Measurements from ENCODE around the gene ASB1. TPM values are rescaled to one million over a fixed set of nuclear protein-coding genes. Genes with fewer than 3 reads are reported as not detected.

ASB1 gene
- total and polyA plus RNA-seq, 2 donors (not counting 1 experiment from before 2014, with no cell fraction given), result 31.9 to 50.7 TPM

DNA sequence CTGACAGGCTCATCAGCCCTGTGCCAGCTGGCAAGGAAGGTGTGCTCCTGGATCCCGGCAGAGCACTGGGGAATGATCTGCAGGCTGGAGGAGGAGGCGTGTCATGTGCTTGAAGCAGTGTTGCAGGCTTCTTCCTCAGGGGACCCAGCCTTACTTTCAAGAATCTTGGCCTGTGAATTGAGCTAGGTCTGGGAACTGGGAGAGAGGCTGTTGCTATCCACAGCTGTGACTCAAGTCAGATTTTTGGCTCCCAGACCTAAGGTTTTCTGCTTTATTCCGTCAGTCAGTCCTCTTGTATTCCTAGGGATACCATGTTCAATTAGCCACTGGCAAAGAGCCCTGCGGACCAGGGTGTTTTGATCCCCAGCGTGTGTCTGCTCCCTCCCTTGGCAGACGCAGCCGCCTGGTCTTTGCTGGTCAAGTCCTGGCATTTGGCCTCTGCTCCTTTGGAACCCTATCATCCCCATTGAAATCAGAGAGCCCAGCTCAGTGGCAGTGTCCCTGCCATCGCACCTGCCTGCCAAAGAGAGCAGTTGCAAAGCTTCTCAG is 32.4 kb downstream of the ASB1 start:
- no peak overlapping the region for H2AFZ ChIP-seq (ENCODE audit: insufficient read depth, low read depth, low read length, poor library complexity, severe bottlenecking)
- H3K36me3 ChIP-seq (replicated peaks in 1 of 2; ENCODE audit: control extremely low read depth in 1 of 2, control insufficient read depth in 1 of 2, extremely low read depth in 1 of 2, insufficient read depth in 2 of 2, low read length in 1 of 2), result no peaks in the 10 kb centered on the region
- TF ChIP-seq EZH2 (IDR thresholded peaks at IDR 0.05; ENCODE audit: borderline replicate concordance, insufficient read depth, low read depth, low read length, poor library complexity, severe bottlenecking), result no peak
- TF ChIP-seq, protein P1, sequence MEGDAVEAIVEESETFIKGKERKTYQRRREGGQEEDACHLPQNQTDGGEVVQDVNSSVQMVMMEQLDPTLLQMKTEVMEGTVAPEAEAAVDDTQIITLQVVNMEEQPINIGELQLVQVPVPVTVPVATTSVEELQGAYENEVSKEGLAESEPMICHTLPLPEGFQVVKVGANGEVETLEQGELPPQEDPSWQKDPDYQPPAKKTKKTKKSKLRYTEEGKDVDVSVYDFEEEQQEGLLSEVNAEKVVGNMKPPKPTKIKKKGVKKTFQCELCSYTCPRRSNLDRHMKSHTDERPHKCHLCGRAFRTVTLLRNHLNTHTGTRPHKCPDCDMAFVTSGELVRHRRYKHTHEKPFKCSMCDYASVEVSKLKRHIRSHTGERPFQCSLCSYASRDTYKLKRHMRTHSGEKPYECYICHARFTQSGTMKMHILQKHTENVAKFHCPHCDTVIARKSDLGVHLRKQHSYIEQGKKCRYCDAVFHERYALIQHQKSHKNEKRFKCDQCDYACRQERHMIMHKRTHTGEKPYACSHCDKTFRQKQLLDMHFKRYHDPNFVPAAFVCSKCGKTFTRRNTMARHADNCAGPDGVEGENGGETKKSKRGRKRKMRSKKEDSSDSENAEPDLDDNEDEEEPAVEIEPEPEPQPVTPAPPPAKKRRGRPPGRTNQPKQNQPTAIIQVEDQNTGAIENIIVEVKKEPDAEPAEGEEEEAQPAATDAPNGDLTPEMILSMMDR (IDR thresholded peaks at IDR 0.05), result no peak
- peaks cover 0 to 25% (median 14%) of the 10 kb centered on the region in 3 donors for H3K9me3 ChIP-seq (ENCODE audit: control extremely low read depth in 1 of 3, control insufficient read depth in 2 of 3, insufficient read depth in 1 of 3, low read length in 2 of 3)
- no peak overlapping the region for H3K9ac ChIP-seq (ENCODE audit: low read length)
- H3K27ac Mint-ChIP-seq, result no peak overlapping the region
- H3K4me3 ChIP-seq (ENCODE audit: control extremely low read depth in 1 of 5, extremely low read depth in 1 of 5, insufficient read depth in 1 of 5, low read depth in 2 of 5, low read length in 4 of 5), result no peak overlapping the region
- H3K27me3 Mint-ChIP-seq, result no peaks in the 10 kb centered on the region
- no peak overlapping the region for H3K4me3 Mint-ChIP-seq
- no peaks in the 10 kb centered on the region for H3K79me2 ChIP-seq (ENCODE audit: control insufficient read depth, insufficient read depth, low read length)
- intact Hi-C loops (cut with micrococcal nuclease), result no loop called here
- H3K4me1 ChIP-seq (ENCODE audit: control insufficient read depth in 2 of 2, insufficient read depth in 2 of 2, low read length in 2 of 2), result no peaks in the 10 kb centered on the region
- ChIA-PET CTCF (no interaction called here), POLR2A (no interaction called here)
- H3K4me2 ChIP-seq (replicated peaks; ENCODE audit: low read depth, low read length, poor library complexity, severe bottlenecking), result no peak overlapping the region
- peaks cover 5% of the 10 kb centered on the region for H3K4me1 Mint-ChIP-seq
- no peak for DNase-seq
- H3K27ac ChIP-seq (ENCODE audit: low read length in 2 of 2), result no peak overlapping the region
- peaks cover 14% of the 10 kb centered on the region for H3K9me3 Mint-ChIP-seq (ENCODE audit: insufficient read depth)
- H4K20me1 ChIP-seq (ENCODE audit: control insufficient read depth, insufficient read depth, low read length, poor library complexity, severe bottlenecking), result no peaks in the 10 kb centered on the region
- ATAC-seq (ENCODE audit: low read depth), result no peak
- WGBS (ENCODE audit: insufficient coverage), result 89% methylated on average over 8 of the region's 8 CpGs
- peaks cover 0 to 3% (median 0%) of the 10 kb centered on the region in 4 experiments for H3K27me3 ChIP-seq (replicated peaks in 1 of 4; ENCODE audit: control extremely low read depth in 1 of 4, control insufficient read depth in 3 of 4, insufficient read depth in 4 of 4, low read length in 3 of 4)

DNA sequence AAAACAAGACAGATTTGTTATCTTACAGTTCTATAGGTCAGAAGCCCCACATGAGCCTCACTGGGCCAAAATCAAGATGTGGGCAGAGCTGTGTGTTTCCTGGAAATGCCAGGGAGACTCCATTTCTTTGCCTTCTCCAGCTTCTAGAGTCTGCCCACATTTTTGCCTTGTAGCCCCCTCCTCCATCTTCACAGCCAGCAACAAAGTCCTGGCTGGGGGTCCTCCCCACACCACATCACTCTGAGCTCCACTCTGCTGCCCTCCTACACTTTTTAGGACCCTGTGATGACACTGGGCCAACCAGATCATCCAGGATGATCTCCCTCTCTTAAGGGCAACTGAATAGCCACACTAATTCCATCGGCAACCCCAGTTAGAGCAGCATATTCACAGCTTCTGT is 34.3 kb downstream of the ASB1 start:
- Histone ChIP-seq H3K9ac (ENCODE audit: low read length) (no peak overlapping the region), H3K4me3 (ENCODE audit: control extremely low read depth in 1 of 5, extremely low read depth in 1 of 5, insufficient read depth in 1 of 5, low read depth in 2 of 5, low read length in 4 of 5) (no peak overlapping the region), H3K79me2 (ENCODE audit: control insufficient read depth, insufficient read depth, low read length) (no peaks in the 10 kb centered on the region), H4K20me1 (ENCODE audit: control insufficient read depth, insufficient read depth, low read length, poor library complexity, severe bottlenecking) (no peaks in the 10 kb centered on the region), H3K4me2 (replicated peaks; ENCODE audit: low read depth, low read length, poor library complexity, severe bottlenecking) (no peak overlapping the region), H2AFZ (ENCODE audit: insufficient read depth, low read depth, low read length, poor library complexity, severe bottlenecking) (no peak overlapping the region), H3K4me1 (ENCODE audit: control insufficient read depth in 2 of 2, insufficient read depth in 2 of 2, low read length in 2 of 2) (no peaks in the 10 kb centered on the region), H3K27ac (ENCODE audit: low read length in 2 of 2) (no peak overlapping the region), H3K9me3 (ENCODE audit: control extremely low read depth in 1 of 3, control insufficient read depth in 2 of 3, insufficient read depth in 1 of 3, low read length in 2 of 3) (peaks cover 0 to 10% (median 9%) of the 10 kb centered on the region in 3 donors), H3K27me3 (replicated peaks in 1 of 4; ENCODE audit: control extremely low read depth in 1 of 4, control insufficient read depth in 3 of 4, insufficient read depth in 4 of 4, low read length in 3 of 4) (no peaks in the 10 kb centered on the region), H3K36me3 (replicated peaks in 1 of 2; ENCODE audit: control extremely low read depth in 1 of 2, control insufficient read depth in 1 of 2, extremely low read depth in 1 of 2, insufficient read depth in 2 of 2, low read length in 1 of 2) (no peaks in the 10 kb centered on the region)
- Mint-ChIP-seq H3K27ac (no peak overlapping the region), H3K4me3 (no peak overlapping the region), H3K9me3 (ENCODE audit: insufficient read depth) (peaks cover 8% of the 10 kb centered on the region), H3K4me1 (peaks cover 5% of the 10 kb centered on the region), H3K27me3 (no peaks in the 10 kb centered on the region)
- no peak for DNase-seq
- WGBS (ENCODE audit: insufficient coverage), result 100% methylated on average over 1 of the region's 1 CpG
- ChIA-PET CTCF (interaction anchor here (1.3 kb wide), 1 partner anchor 12 kb away, joined by 5 read pairs; no protein-coding TSS in a partner anchor), POLR2A (no interaction called here)
- no peak for ATAC-seq (ENCODE audit: low read depth)
- TF ChIP-seq, protein P1 (IDR thresholded peaks at IDR 0.05), result no peak
- TF ChIP-seq EZH2 (IDR thresholded peaks at IDR 0.05; ENCODE audit: borderline replicate concordance, insufficient read depth, low read depth, low read length, poor library complexity, severe bottlenecking), result no peak
- intact Hi-C loops (cut with micrococcal nuclease), result no loop called here

Data from B cell (primary cell).